IPS-18a (cell line): ENCODE measurements around the gene C16orf89.

Source experiments
- H3K27ac ChIP-seq: one replicate; pipeline ENCODE4 v1.5.1; 2013; ENCODE audit warnings: low read length
- H3K27me3 ChIP-seq: one replicate; pipeline ENCODE4 v1.6.1; 2013; ENCODE audit warnings: mild to moderate bottlenecking, low read length; ENCODE audit not compliant: control insufficient read depth, insufficient read depth
- H3K36me3 ChIP-seq: one replicate; pipeline ENCODE4 v1.6.1; 2013; ENCODE audit warnings: low read depth, low read length; ENCODE audit not compliant: control insufficient read depth
- H3K4me1 ChIP-seq: one replicate; pipeline ENCODE4 v1.6.1; 2013; ENCODE audit warnings: low read depth, low read length; ENCODE audit not compliant: control insufficient read depth
- H3K4me3 ChIP-seq: one replicate; pipeline ENCODE4 v1.5.1; 2013; ENCODE audit warnings: low read length
- H3K9ac ChIP-seq: one replicate; pipeline ENCODE4 v1.6.1; 2013; ENCODE audit warnings: mild to moderate bottlenecking, low read length, moderate library complexity
- H3K9me3 ChIP-seq: one replicate; pipeline ENCODE4 v1.6.1; 2013; ENCODE audit warnings: low read depth, low read length; ENCODE audit not compliant: control insufficient read depth

C16orf89 gene

GRCh38 chr16:5020551-5020950 is 45.2 kb downstream of the C16orf89 start:
- no peak overlapping the region for H3K27ac ChIP-seq

GRCh38 chr16:5019775-5020174 is 46.0 kb downstream of the C16orf89 start:
- H3K36me3 ChIP-seq = no peaks in the 10 kb centered on the region

More at GRCh38 chr16:5020551-5020950, 45.2 kb downstream of the C16orf89 start:
- H3K9me3 ChIP-seq = no peaks in the 10 kb centered on the region
- no peaks in the 10 kb centered on the region for H3K4me1 ChIP-seq
- H3K36me3 ChIP-seq = no peaks in the 10 kb centered on the region
- H3K9ac ChIP-seq = no peak overlapping the region
- no peak overlapping the region for H3K4me3 ChIP-seq
- no peaks in the 10 kb centered on the region for H3K27me3 ChIP-seq

DNA sequence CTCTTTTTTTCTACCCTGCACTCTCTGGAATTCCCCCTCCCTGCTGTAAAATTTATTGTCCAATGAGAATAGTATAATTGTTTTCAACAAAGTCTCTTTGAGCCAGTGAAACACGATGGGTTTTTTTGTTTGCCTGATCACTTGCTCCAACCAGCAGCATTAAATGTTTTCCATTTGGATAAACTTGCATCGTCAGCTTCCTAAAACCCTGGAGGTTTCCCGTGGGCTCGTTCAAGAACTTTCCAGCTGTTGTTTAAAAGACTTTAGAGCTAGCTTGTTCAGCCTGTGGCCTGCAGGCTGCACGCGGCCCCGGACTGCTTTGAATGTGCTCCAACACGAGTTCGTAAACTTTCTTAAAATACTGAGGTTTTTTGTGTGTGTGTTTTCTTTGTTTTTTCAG is 47.0 kb downstream of the C16orf89 start:
- Histone ChIP-seq H3K36me3 (no peaks in the 10 kb centered on the region), H3K9me3 (no peaks in the 10 kb centered on the region), H3K9ac (no peak overlapping the region), H3K4me1 (no peaks in the 10 kb centered on the region), H3K4me3 (no peak overlapping the region), H3K27ac (no peak overlapping the region), H3K27me3 (no peaks in the 10 kb centered on the region)

More at GRCh38 chr16:5019775-5020174, 46.0 kb downstream of the C16orf89 start:
- no peaks in the 10 kb centered on the region for H3K4me1 ChIP-seq
- no peak overlapping the region for H3K9ac ChIP-seq
- H3K27me3 ChIP-seq = no peaks in the 10 kb centered on the region
- H3K27ac ChIP-seq = no peak overlapping the region
- no peak overlapping the region for H3K4me3 ChIP-seq
- H3K9me3 ChIP-seq = no peaks in the 10 kb centered on the region

- H3K4me1 ChIP-seq = no peaks in the 10 kb centered on the region
- H3K9ac ChIP-seq = no peak overlapping the region
- H3K36me3 ChIP-seq = no peaks in the 10 kb centered on the region
- H3K4me3 ChIP-seq = no peak overlapping the region
- H3K27me3 ChIP-seq = no peaks in the 10 kb centered on the region
- H3K27ac ChIP-seq = no peak overlapping the region
- H3K9me3 ChIP-seq = no peaks in the 10 kb centered on the region
Observed at GRCh38 chr16:5017678-5017969, 48.1 kb downstream of the C16orf89 start.

DNA sequence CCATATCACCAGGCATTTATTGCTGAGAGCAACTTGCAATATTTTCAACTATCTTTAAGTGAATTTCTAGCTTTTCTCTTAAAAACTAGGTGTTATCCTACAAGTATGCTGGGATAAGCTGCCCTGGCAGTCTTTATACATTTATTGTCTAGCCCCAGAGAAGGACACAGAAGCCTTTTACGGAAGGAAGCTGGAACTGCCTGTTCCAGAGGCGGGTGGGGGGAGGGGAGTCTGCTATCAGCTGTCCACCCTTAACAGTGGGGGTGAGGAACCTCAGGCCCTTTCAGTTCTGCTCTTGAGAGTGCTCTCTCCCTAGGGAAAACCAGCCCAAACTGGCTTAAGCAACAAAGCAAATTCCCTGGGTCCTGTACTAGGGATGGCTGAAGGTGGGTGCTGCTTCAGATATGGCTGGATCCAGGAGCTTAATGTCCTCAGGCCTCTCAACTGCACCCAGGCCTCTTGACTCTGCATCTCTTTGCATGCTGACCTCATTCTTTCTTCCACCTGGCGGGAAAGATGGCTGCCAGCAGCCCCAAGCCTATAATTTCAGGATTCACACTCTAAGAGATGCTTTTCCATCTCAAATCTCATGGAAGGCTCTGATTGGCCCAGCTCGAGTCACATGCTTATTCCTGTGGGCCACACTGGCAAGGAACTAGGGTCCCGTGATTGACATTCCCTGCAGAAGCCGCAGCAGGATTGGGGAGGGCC is 48.6 kb downstream of the C16orf89 start:
- no peaks in the 10 kb centered on the region for H3K4me1 ChIP-seq
- no peak overlapping the region for H3K4me3 ChIP-seq
- H3K27me3 ChIP-seq = no peaks in the 10 kb centered on the region
- no peaks in the 10 kb centered on the region for H3K36me3 ChIP-seq
- no peak overlapping the region for H3K9ac ChIP-seq
- no peak overlapping the region for H3K27ac ChIP-seq
- no peaks in the 10 kb centered on the region for H3K9me3 ChIP-seq

DNA sequence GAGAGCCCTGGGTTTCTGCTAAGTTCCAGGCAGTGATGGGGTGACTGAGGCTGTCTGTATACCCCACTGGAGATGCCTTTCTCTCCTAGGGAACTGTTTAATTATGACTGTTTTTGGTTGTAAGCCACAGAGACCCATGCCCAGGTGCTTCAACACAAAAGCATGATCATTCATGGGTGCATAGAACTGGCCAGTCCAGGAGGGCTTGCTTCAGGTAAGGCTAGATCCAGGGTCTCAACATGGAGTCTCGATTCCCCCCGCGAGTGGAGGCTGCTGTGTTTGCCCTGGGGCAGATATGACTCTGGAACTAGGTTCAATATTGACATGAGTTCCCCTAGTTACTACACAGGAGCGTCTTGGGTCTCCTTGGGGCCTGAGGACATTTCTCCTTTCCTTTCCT is 49.9 kb downstream of the C16orf89 start:
- H3K9ac ChIP-seq = no peak overlapping the region
- H3K27ac ChIP-seq = no peak overlapping the region
- H3K4me1 ChIP-seq = no peaks in the 10 kb centered on the region
- H3K36me3 ChIP-seq = no peaks in the 10 kb centered on the region
- H3K4me3 ChIP-seq = no peak overlapping the region
- H3K27me3 ChIP-seq = no peaks in the 10 kb centered on the region
- H3K9me3 ChIP-seq = no peaks in the 10 kb centered on the region

DNA sequence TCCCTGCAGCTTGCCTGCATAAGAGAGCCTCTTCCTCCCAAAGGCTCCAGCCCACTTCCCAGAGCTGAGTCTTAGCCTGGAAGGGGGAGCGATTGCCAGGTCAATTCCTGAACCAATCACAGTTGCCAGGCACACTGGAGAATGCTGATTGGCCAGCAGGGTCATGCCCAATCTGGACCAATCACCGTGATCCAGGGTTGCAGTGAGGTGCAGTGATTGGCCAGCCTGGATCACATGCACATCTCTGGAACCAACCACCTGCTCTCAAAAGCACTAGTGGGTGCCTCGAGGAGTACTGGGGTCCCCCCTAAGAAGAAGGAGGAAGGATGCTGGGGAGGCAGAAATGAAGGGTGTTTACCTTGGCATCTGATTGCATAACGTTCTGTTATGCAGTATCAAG is 50.4 kb downstream of the C16orf89 start:
- Histone ChIP-seq H3K36me3 (no peaks in the 10 kb centered on the region), H3K9me3 (no peaks in the 10 kb centered on the region), H3K4me3 (no peak overlapping the region), H3K27me3 (no peaks in the 10 kb centered on the region), H3K27ac (no peak overlapping the region), H3K4me1 (no peaks in the 10 kb centered on the region), H3K9ac (no peak overlapping the region)

GRCh38 chr16:5012887-5013286 is 52.9 kb downstream of the C16orf89 start:
- no peaks in the 10 kb centered on the region for H3K4me1 ChIP-seq
- H3K9ac ChIP-seq = no peak overlapping the region
- no peaks in the 10 kb centered on the region for H3K36me3 ChIP-seq
- H3K27ac ChIP-seq = no peak overlapping the region
- no peaks in the 10 kb centered on the region for H3K9me3 ChIP-seq
- H3K4me3 ChIP-seq = no peak overlapping the region
- no peaks in the 10 kb centered on the region for H3K27me3 ChIP-seq

- Histone ChIP-seq H3K4me1 (no peaks in the 10 kb centered on the region), H3K9ac (no peak overlapping the region), H3K27ac (no peak overlapping the region), H3K27me3 (no peaks in the 10 kb centered on the region), H3K36me3 (no peaks in the 10 kb centered on the region), H3K4me3 (no peak overlapping the region), H3K9me3 (no peaks in the 10 kb centered on the region)
Observed at GRCh38 chr16:5011637-5012036, 54.1 kb downstream of the C16orf89 start.

DNA sequence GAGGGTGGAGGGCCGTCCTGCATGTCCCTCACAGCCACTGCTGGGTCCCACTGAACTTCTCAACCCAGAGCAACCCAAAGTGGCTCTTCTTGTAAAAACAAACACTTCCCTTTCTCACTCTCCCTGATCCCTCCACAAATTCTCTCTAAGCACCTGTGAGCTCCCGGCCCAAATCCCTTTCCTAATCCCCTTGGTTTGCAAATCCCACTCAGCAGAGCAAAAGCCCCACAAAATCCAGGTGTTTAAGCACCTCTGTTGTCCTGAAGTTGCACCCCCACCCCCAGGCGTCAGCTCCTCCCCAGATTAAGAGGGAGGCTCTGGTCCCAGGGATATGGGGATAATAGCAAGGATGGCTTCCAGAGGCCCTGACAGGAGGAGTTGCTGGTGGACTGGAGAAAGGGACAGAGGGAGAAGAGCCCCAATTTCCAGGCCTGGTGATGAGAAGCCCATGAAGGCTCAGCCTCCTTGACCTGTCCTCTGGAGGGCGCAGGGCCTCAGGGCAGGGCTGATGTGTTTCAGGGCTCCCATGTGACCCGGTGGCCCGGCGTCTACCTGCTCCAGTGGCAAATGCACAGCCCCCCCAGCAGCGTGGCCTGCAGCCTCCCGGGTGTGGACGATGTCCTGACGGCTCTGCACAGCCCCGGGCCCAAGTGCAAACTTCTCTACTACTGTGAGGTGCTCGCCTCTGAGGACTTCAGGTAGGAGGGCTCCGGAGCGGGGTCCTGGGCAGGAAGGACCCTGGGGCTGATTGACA is 55.0 kb downstream of the C16orf89 start:
- no peaks in the 10 kb centered on the region for H3K36me3 ChIP-seq
- H3K9ac ChIP-seq = no peak overlapping the region
- no peak overlapping the region for H3K4me3 ChIP-seq
- no peaks in the 10 kb centered on the region for H3K4me1 ChIP-seq
- no peaks in the 10 kb centered on the region for H3K9me3 ChIP-seq
- H3K27ac ChIP-seq = no peak overlapping the region
- no peaks in the 10 kb centered on the region for H3K27me3 ChIP-seq

GRCh38 chr16:5008311-5008731 is 57.4 kb downstream of the C16orf89 start:
- Histone ChIP-seq H3K27ac (no peak overlapping the region), H3K4me1 (no peaks in the 10 kb centered on the region), H3K4me3 (no peak overlapping the region), H3K27me3 (no peaks in the 10 kb centered on the region), H3K9me3 (no peaks in the 10 kb centered on the region), H3K9ac (no peak overlapping the region), H3K36me3 (no peaks in the 10 kb centered on the region)

GRCh38 chr16:5007256-5007655 is 58.5 kb downstream of the C16orf89 start:
- no peaks in the 10 kb centered on the region for H3K4me1 ChIP-seq
- H3K9ac ChIP-seq = no peak overlapping the region
- H3K4me3 ChIP-seq = no peak overlapping the region
- H3K27me3 ChIP-seq = no peaks in the 10 kb centered on the region
- H3K9me3 ChIP-seq = no peaks in the 10 kb centered on the region
- no peak overlapping the region for H3K27ac ChIP-seq
- H3K36me3 ChIP-seq = no peaks in the 10 kb centered on the region
